B cell (primary cell): ENCODE measurements around the gene CACNA2D4.

Experiments
- EZH2 ChIP-seq: IDR thresholded peaks from 2 replicates; pipeline ENCODE4 v1.6.1; 2012; ENCODE audit warnings: borderline replicate concordance, low read depth, mild to moderate bottlenecking, moderate library complexity, low read length; ENCODE audit not compliant: insufficient read depth, poor library complexity, severe bottlenecking
- TF ChIP-seq, protein P1 (sequence below): fragments of 200-600 bp; IDR thresholded peaks from one replicate; pipeline ENCODE4 v1.8.0; 2022; ENCODE audit warnings: antibody characterized with exemption, mild to moderate bottlenecking

DNA sequence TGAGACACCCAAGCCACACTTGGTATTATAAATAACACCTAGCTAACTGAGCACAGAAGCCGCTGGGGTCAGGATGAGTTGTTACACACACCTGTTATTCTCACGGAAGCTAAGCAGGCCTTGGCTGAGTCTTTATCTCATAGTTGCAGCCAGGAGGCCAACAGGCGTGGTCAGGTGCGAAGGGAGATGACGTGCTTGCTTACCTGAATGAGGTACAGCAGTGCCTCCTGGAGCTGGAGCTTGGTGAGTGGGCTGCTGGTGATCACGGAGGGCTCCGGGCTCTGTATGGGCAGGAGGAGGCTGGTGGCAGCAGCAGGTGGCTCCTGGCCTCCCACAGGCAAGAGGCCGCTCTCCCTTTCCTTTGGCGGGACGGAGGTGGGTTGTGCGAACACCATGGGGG lies 30.4 kb upstream of the CACNA2D4 start:
- TF ChIP-seq, protein P1, sequence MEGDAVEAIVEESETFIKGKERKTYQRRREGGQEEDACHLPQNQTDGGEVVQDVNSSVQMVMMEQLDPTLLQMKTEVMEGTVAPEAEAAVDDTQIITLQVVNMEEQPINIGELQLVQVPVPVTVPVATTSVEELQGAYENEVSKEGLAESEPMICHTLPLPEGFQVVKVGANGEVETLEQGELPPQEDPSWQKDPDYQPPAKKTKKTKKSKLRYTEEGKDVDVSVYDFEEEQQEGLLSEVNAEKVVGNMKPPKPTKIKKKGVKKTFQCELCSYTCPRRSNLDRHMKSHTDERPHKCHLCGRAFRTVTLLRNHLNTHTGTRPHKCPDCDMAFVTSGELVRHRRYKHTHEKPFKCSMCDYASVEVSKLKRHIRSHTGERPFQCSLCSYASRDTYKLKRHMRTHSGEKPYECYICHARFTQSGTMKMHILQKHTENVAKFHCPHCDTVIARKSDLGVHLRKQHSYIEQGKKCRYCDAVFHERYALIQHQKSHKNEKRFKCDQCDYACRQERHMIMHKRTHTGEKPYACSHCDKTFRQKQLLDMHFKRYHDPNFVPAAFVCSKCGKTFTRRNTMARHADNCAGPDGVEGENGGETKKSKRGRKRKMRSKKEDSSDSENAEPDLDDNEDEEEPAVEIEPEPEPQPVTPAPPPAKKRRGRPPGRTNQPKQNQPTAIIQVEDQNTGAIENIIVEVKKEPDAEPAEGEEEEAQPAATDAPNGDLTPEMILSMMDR, result no peak
- TF ChIP-seq EZH2, result no peak
